Naive B cell (primary cell): ENCODE data around the gene C2CD2L. TPM values are rescaled to one million over a fixed set of nuclear protein-coding genes. Genes with fewer than 3 reads are reported as not detected.
"Not testable (repeated sequence)": the region's sequence is repeated elsewhere in the genome, so short reads cannot be mapped to it uniquely, and the experiment has no call there.

Source experiments
- ATAC-seq, 2 donors: fragments of 150-1000 bp; cut with Tn5 transposase; 2 replicates each; pipeline ENCODE4 v1.10.0; 2021; ENCODE audit warnings: low read depth in 2 of 2, mild to moderate bottlenecking in 2 of 2, moderate library complexity in 2 of 2
- DNase-seq: peaks from one replicate; pipeline ENCODE4 v3.0.0; 2022
- H3K27ac Mint-ChIP-seq, 6 donors: one replicate each; pipeline ENCODE4 v1.8.0; 2020 to 2022; ENCODE audit warnings: mild to moderate bottlenecking in 6 of 6, mixed read lengths in 6 of 6, moderate library complexity in 5 of 6, inconsistent platforms in 2 of 6
- H3K27me3 Mint-ChIP-seq, 3 donors: one replicate each; pipeline ENCODE4 v1.8.0; 2021 to 2022; ENCODE audit warnings: mixed read lengths in 3 of 3, mild to moderate bottlenecking in 1 of 3
- H3K36me3 Mint-ChIP-seq, 2 donors: one replicate each; pipeline ENCODE4 v1.8.0; 2020 to 2022; ENCODE audit warnings: mixed read lengths in 2 of 2, inconsistent platforms in 1 of 2, mild to moderate bottlenecking in 1 of 2
- H3K4me1 Mint-ChIP-seq, 3 donors: one replicate each; pipeline ENCODE4 v1.8.0; 2020 to 2022; ENCODE audit warnings: mixed read lengths in 3 of 3, inconsistent platforms in 1 of 3, mild to moderate bottlenecking in 1 of 3, moderate library complexity in 1 of 3
- H3K4me3 Mint-ChIP-seq, 8 donors: one replicate each; pipeline ENCODE4 v1.8.0; 2020 to 2022; ENCODE audit warnings: mild to moderate bottlenecking in 8 of 8, mixed read lengths in 8 of 8, moderate library complexity in 8 of 8, inconsistent platforms in 2 of 8
- H3K9me3 Mint-ChIP-seq, 7 donors: one replicate each; pipeline ENCODE4 v1.8.0; 2020 to 2022; ENCODE audit warnings: mixed read lengths in 7 of 7, mild to moderate bottlenecking in 5 of 7, inconsistent platforms in 2 of 7, moderate library complexity in 1 of 7
- polyA plus RNA-seq, 6 donors: library from polyadenylated mRNA; unstranded; fragments of 300-500 nt; fragmentation: Illumina TruSeq; gene quantifications; one replicate each; pipeline ENCODE4 v1.2.3, GENCODE V29; 2021; ENCODE audit warnings: low read depth in 6 of 6

The C2CD2L gene
- 1 to 10 TPM in 5 of 6 donors, under 1 TPM in 1; 0.55 to 3.8 (median 2.0) TPM for polyA plus RNA-seq

DNA sequence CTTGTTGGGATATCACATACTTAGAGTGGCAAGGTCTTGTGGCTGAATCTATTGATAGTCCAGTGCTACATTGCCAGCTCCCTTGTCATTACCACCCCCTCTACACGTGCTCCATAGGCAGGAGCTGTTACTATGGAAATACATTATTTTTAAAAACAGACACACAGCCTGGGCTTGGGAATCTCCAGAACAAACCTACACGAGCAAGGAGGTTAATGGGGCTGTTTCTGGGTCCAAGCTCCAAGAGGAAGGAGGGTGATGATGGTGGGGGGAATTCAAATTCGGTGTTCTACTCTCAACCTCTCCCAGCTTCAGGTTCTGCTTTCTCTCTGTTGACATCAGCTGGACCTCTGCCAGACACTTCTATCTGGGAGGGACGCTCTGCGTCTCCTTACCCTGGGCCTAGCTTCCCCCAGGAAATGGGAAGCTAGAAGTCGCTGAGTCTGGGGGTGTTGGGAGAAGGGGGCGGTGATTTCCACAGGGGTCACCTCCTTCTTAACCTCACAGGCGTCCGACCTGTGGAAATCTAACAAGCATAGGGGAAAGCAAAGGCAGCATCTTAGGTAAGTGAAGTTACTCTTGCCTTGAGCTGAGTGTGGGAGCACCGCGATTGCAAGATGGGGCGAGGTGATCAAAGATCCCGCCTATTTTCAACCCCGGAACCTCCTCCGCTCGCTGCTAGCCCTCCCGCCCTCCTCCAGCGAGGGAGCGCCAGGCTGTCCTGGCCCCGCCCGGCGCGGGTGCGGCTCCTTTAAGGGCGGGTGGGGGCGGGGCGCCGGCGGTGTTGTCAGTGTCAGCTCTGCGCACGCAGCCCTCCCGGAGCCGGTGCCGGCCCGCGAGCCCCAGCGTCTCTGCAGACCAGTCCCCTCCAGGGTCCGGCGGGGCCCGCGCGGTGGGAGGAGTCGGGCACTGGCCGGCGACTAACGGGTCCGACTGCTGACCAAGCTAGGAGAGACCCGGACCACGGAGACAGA, at the start of gene C2CD2L:
Gene C2CD2L (plus strand): TSS at position 781 of the 974 bp plus-strand sequence. CDS start 398 bp downstream, outside the sequence.
- ATAC-seq (peak; percentile 88 to 89), DNase-seq (peak; percentile 80)
- Mint-ChIP-seq H3K4me3 (peak within 1 kb of the TSS; percentile 88 to 96 (median 94)), H3K9me3 (no peaks in the 10 kb centered on the region), H3K27ac (peak within 1 kb of the TSS; percentile 75 to 97 (median 96)), H3K36me3 (peaks cover 5 to 6% of the 10 kb centered on the region in 2 donors), H3K27me3 (no peaks in the 10 kb centered on the region), H3K4me1 (peaks cover 32 to 54% (median 39%) of the 10 kb centered on the region in 3 donors)

- not testable (repeated sequence) for H3K27ac Mint-ChIP-seq, ATAC-seq, H3K9me3 Mint-ChIP-seq, H3K27me3 Mint-ChIP-seq, H3K36me3 Mint-ChIP-seq, H3K4me3 Mint-ChIP-seq, DNase-seq
- peaks cover 24 to 38% (median 31%) of the 10 kb centered on the region in 3 donors for H3K4me1 Mint-ChIP-seq
Observed at GRCh38 chr11:119059128-119059527, 48.0 kb upstream of the C2CD2L start.

GRCh38 chr11:119061256-119061655, 45.9 kb upstream of the C2CD2L start:
- H3K27me3 Mint-ChIP-seq: no peaks in the 10 kb centered on the region
- DNase-seq (no peak), ATAC-seq (no peak)
- H3K4me1 Mint-ChIP-seq: peaks cover 17 to 34% (median 33%) of the 10 kb centered on the region in 3 donors
- no peaks in the 10 kb centered on the region for H3K9me3 Mint-ChIP-seq
- peak overlapping the region in 2 of 6 donors; percentile 22 to 42 for H3K27ac Mint-ChIP-seq
- peak overlapping the region in 1 of 8 donors; percentile 53 for H3K4me3 Mint-ChIP-seq
- no peaks in the 10 kb centered on the region for H3K36me3 Mint-ChIP-seq

DNA sequence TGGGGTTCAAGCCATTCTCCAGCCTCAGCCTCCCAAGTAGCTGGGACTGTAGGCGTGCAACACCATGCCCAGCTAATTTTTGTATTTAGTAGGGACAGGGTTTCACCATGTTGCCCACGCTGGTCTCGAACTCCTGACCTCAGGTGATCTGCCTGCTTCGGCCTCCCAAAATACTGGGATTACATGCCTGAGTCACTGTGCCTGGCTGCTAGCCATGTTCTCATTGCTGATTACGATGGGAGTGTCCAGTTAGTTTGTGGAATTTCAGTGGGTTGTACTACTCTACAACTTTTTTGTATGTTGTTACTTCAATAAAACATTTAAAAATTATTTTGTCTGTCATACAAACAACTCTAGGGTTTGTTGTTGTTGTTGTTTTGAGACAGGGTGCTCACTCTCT, 44.4 kb upstream of the C2CD2L start:
- H3K4me1 Mint-ChIP-seq: peaks cover 20 to 40% (median 34%) of the 10 kb centered on the region in 3 donors

DNA sequence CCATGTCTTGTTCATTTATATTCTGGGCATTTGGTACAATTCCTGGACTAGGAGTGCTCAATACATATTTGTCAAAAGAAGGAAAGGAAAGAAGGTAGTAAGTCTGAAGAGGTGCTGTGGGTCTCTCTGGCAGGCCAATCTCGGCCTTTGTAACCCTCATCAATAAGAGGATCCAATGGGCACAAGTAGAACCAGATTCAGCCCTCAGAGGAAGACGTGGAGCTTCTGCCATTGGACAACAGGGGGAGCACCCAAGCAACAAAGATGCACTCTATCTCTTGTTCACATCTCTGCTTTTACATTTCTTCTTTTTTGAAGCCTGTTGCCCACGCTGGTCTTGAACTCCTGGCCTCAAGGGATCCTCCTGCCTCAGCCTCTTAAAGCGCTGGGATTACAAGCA, 41.8 kb upstream of the C2CD2L start:
- H3K27me3 Mint-ChIP-seq: no peaks in the 10 kb centered on the region
- H3K36me3 Mint-ChIP-seq: no peaks in the 10 kb centered on the region
- H3K9me3 Mint-ChIP-seq: no peaks in the 10 kb centered on the region
- H3K4me1 Mint-ChIP-seq: peaks cover 19 to 50% (median 34%) of the 10 kb centered on the region in 3 donors
- H3K4me3 Mint-ChIP-seq: peak overlapping the region in 5 of 8 donors; percentile 25 to 96 (median 37)
- no peak for DNase-seq
- peak overlapping the region in 4 of 6 donors; percentile 69 to 98 (median 88) for H3K27ac Mint-ChIP-seq
- ATAC-seq: no peak

More for the DNA sequence above, 44.4 kb upstream of the C2CD2L start:
- Mint-ChIP-seq H3K27ac (no peak overlapping the region), H3K4me3 (peak overlapping the region in 1 of 8 donors; percentile 22), H3K36me3 (no peaks in the 10 kb centered on the region), H3K9me3 (no peaks in the 10 kb centered on the region), H3K27me3 (no peaks in the 10 kb centered on the region)
- no peak for DNase-seq
- no peak for ATAC-seq

- no peaks in the 10 kb centered on the region for H3K27me3 Mint-ChIP-seq
- peak within 1 kb of the TSS; percentile 87 to 98 (median 96) for H3K4me3 Mint-ChIP-seq
- DNase-seq: peak; percentile 95
- ATAC-seq: peak; percentile 92 to 93
- H3K4me1 Mint-ChIP-seq: peaks cover 19 to 48% (median 38%) of the 10 kb centered on the region in 3 donors
- peak within 1 kb of the TSS; percentile 98 to 99 (median 99) for H3K27ac Mint-ChIP-seq
- peaks cover 1 to 6% of the 10 kb centered on the region in 2 donors for H3K36me3 Mint-ChIP-seq
- no peaks in the 10 kb centered on the region for H3K9me3 Mint-ChIP-seq
Observed at GRCh38 chr11:119067371-119068222, 39.5 kb upstream of the C2CD2L start, which contains the start of gene VPS11. VPS11 (plus strand) TSS chr11:119067818; CDS start chr11:119067824, 6 bp downstream.

DNA sequence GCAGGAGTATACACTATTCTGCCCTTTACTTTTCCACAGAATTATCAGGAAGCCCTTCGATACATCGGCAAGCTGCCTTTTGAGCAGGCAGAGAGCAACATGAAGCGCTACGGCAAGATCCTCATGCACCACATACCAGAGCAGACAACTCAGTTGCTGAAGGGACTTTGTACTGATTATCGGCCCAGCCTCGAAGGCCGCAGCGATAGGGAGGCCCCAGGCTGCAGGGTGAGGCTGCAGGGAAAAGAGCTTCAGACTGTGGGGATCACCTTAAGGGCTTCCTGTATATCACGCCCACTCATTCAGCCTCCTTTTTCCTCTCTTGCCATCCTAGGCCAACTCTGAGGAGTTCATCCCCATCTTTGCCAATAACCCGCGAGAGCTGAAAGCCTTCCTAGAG, 29.3 kb upstream of the C2CD2L start:
- Mint-ChIP-seq H3K4me1 (peaks cover 0 to 2% (median 0%) of the 10 kb centered on the region in 3 donors), H3K36me3 (peaks cover 19 to 39% of the 10 kb centered on the region in 2 donors), H3K9me3 (no peaks in the 10 kb centered on the region), H3K27ac (peak overlapping the region in 2 of 6 donors; percentile 62 to 74), H3K27me3 (no peaks in the 10 kb centered on the region), H3K4me3 (no peak overlapping the region)
- DNase-seq: no peak
- ATAC-seq: no peak

- H3K9me3 Mint-ChIP-seq: no peaks in the 10 kb centered on the region
- peaks cover 19 to 36% of the 10 kb centered on the region in 2 donors for H3K36me3 Mint-ChIP-seq
- ATAC-seq (no peak), DNase-seq (no peak)
- H3K4me3 Mint-ChIP-seq: peak overlapping the region in 2 of 8 donors; percentile 27 to 59
- H3K27ac Mint-ChIP-seq: peak overlapping the region in 1 of 6 donors; percentile 16
- no peaks in the 10 kb centered on the region for H3K4me1 Mint-ChIP-seq
- no peaks in the 10 kb centered on the region for H3K27me3 Mint-ChIP-seq
Observed at GRCh38 chr11:119078675-119079420, 28.3 kb upstream of the C2CD2L start.

- Mint-ChIP-seq H3K27me3 (no peaks in the 10 kb centered on the region), H3K4me3 (peak overlapping the region in 1 of 8 donors; percentile 70), H3K27ac (peak overlapping the region in 5 of 6 donors; percentile 3 to 84 (median 63)), H3K9me3 (no peaks in the 10 kb centered on the region), H3K36me3 (peaks cover 19 to 36% of the 10 kb centered on the region in 2 donors), H3K4me1 (peaks cover 8 to 18% (median 16%) of the 10 kb centered on the region in 3 donors)
- DNase-seq (no peak), ATAC-seq (no peak)
Observed at GRCh38 chr11:119081682-119082260, 25.4 kb upstream of the C2CD2L start.

DNA sequence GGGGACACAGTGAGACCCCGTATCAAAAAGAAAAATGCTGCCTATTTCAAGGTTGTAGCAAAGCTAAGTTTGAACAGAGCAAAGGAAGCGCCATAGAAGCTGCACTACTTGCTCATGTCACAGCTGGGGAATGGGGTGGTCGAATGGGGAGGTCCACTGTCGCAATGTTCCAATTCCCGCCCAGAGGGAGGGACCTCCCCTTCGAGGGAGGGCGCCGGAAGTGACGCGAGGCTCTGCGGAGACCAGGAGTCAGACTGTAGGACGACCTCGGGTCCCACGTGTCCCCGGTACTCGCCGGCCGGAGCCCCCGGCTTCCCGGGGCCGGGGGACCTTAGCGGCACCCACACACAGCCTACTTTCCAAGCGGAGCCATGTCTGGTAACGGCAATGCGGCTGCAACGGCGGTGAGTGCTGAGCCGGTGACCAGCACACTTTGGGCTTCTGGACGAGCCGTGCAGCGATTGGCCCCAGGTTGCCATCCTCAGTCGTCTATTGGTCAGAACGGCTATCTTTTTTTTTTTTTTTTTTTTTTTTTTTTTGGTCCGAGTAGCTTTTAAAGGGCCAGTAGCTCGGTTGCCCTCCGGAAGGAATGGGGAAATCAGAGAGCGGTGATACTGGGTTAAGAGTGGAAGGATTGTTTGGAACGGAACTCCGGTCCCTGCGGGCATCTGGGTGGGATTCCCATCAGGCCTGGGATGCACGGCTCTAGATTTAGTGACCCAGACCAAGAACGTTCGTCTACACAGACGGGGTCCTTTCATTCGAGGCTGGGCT, 22.3 kb upstream of the C2CD2L start, which contains the start of gene HMBS:
Gene HMBS (plus strand): TSS at position 219 of the 774 bp plus-strand sequence. CDS start 153 bp downstream, at position 372.
- Mint-ChIP-seq H3K9me3 (no peaks in the 10 kb centered on the region), H3K36me3 (peaks cover 8 to 23% of the 10 kb centered on the region in 2 donors), H3K4me1 (peaks cover 12 to 28% (median 19%) of the 10 kb centered on the region in 3 donors), H3K27ac (peak within 1 kb of the TSS; percentile 66 to 97 (median 90)), H3K4me3 (peak within 1 kb of the TSS; percentile 88 to 97 (median 96)), H3K27me3 (no peaks in the 10 kb centered on the region)
- ATAC-seq: peak; percentile 94
- peak; percentile 92 for DNase-seq

DNA sequence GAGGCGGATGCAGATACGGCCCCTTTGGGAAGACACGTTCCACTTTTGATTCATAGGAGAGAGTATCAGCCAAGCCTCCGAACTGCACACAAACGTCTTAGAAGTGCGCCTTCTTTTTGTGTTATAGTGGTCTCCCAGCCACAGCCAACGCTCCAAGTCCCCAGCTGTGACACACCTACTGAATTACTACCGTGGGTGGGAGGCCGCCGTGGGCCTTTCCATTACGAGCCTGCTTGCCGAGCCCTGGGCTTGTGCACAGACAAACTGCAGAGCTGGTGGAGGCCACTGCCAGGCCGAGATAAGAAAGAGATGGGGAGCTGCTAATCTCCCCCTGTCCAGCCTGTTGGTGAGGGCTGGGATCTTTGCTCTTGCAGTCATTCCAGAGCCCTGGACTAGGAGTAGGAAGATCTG, 21.7 kb upstream of the C2CD2L start:
- Mint-ChIP-seq H3K4me3 (peak overlapping the region; percentile 88 to 97 (median 96)), H3K9me3 (no peaks in the 10 kb centered on the region), H3K27me3 (no peaks in the 10 kb centered on the region), H3K4me1 (peaks cover 17 to 34% (median 25%) of the 10 kb centered on the region in 3 donors), H3K36me3 (peaks cover 8 to 20% of the 10 kb centered on the region in 2 donors), H3K27ac (peak overlapping the region; percentile 66 to 97 (median 90))
- DNase-seq (no peak), ATAC-seq (no peak)
